Amniotic epithelial cell (primary cell): ENCODE measurements around the gene GLI1.

Experiments used
- DNase-seq: peaks from one replicate; pipeline ENCODE4 v3.0.0-alpha.2; 2010; ENCODE audit warnings: low read depth

The GLI1 gene

GRCh38 chr12:57518920-57519795 is 59.6 kb downstream of the GLI1 start:
- peak; percentile 55 for DNase-seq

DNA sequence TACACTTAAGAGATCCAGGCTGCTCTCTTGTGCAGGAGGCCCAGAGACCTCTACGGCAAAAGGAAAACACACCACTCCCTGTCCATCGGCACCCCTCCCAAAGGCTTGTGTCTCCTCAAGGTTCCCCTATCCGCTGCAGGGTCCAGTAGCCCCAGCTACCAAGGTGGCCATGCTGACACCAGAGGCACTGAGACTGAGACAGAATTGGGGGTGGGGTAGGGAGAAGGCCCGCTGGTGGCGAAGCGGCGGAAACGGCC is 60.1 kb downstream of the GLI1 start:
- no peak for DNase-seq

DNA sequence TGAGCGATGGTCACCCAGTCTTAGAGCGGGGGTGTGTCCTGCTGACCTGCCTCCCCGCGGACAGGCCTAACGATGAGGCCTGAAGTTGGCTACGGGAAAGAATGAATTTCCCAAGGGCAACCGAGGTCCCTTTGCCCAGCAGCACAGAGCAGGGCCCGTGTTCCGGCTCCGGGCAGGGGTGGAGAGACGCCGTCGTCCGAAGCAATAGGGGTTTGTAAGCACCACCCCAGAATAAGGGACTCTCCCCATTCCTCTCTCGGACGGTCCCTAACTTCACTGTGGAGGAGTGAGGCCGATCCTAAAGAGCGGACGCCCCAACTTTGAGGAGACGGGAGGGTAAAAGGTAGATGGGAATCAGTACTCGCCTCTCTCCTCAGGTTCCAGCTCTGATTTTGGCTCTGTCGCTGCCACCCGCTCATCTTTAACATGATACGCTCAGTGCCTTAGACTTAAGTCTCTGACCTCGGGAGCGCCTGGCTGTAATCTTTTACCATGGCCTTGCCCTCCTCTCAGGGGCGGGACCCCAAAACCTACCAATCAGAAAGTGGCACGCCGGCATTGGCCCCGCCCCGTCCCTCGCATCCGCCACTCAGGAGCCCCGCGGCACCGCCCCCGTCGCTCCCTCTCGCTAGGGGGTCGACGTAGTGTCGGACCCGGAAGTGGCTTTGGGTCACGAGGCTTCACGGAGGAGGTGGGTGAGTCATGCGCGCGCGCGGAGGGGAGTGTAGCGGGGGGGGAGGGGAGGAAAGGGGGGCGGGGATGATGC is 60.7 kb downstream of the GLI1 start, which contains the start of gene DDIT3:
DDIT3 (minus strand) TSS at position 462 of the 766 bp plus-strand sequence. CDS start 3,108 bp downstream, outside the sequence.
- peak; percentile 96 for DNase-seq

DNA sequence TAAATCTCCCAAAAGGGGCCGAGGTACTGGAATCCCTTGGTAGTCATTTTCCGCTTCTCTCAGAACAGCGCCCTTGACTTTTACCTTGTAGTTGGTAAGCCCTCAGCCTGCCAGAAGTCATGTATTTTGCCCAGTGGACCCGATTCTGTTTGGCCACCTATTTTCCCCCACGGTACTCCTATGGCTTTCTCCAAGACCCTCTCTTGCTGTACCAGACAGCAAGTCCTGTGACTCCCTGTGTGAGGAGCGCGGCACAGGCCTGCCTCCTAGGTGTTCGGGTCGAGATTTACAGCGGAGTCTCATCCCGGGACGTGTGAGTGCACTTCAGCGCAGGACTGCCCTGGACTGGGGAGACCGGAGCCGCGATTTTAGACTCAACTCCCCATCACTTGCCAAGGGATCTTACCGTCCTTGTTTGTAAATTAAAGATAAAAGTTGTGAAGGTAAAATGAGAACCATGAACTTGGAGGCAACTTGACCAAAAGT is 62.0 kb downstream of the GLI1 start:
- peak; percentile 58 for DNase-seq
